Activated naive CD4-positive, alpha-beta T cell treated with anti-CD3 and anti-CD28 coated beads, Interleukin-2, amount 50 U/mL, for 72 hours (primary cell): ENCODE results near the gene HIPK2. TPM values are rescaled to one million over a fixed set of nuclear protein-coding genes. Genes with fewer than 3 reads are reported as not detected.

Experiments
- ATAC-seq, 2 donors: fragments of 150-1000 bp; cut with Tn5 transposase; 2 replicates each; pipeline ENCODE4 v1.10.0; 2021; ENCODE audit warnings: mild to moderate bottlenecking in 2 of 2, moderate library complexity in 2 of 2
- DNase-seq, 2 donors: peaks; one replicate each; pipeline ENCODE4 v3.0.0; 2021 to 2022; ENCODE audit warnings: low spot score in 2 of 2
- H3K27ac Mint-ChIP-seq, 2 donors: one replicate each; pipeline ENCODE4 v1.8.0; 2022; ENCODE audit warnings: mild to moderate bottlenecking in 2 of 2, mixed read lengths in 2 of 2
- H3K36me3 Mint-ChIP-seq, 2 donors: one replicate each; pipeline ENCODE4 v1.8.0; 2022; ENCODE audit warnings: mixed read lengths in 2 of 2
- H3K9me3 Mint-ChIP-seq, 2 donors: one replicate each; pipeline ENCODE4 v1.8.0; 2022; ENCODE audit warnings: mixed read lengths in 2 of 2
- total RNA-seq, 2 donors: library from RNA; stranded (reverse); gene quantifications; one replicate each; pipeline ENCODE4 v1.2.3, GENCODE V29; 2022

HIPK2 gene
- total RNA-seq, 2 donors from 2014 or later = 12.8 to 20.9 TPM

DNA sequence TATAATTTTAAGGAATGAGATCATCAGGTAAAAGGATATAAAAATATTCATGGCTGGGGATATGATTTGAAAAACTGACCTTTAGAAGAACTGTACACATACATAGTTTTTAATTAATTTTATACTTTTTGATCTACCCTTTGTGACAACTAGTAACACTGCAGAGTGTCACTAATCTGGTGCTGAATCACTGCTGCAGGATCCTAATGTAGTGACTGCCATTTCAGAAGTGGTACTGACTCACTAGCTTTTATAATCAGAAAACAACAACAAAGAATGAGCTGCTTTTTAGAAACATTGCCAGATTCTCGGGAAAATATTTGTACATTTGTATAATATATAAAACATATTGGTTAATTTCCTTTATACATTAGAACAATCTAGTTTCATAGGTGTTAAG is 110.4 kb downstream of the HIPK2 start:
- Mint-ChIP-seq H3K36me3 (peaks cover 0 to 5% of the 10 kb centered on the region in 2 donors), H3K9me3 (peaks cover 0 to 8% of the 10 kb centered on the region in 2 donors), H3K27ac (no peak overlapping the region)
- ATAC-seq = no peak
- no peak for DNase-seq

DNA sequence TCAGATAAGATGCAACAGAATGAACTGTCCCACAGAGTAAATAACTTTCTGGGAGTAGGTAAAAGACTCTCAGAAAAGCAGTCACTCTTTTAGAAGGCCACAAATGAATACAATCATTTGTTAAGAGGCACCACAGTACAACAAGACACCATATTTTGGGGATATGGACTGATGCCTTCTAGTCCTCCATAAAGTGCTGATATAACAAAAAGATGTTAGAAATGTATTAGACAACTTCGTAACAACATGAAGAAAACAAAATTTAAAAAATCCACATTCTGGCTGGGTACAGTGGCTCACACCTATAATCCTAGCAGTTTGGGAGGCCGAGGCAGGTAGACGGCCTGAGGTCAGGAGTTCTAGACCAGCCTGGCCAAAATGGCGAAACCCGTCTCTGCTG is 111.3 kb downstream of the HIPK2 start:
- DNase-seq (no peak), ATAC-seq (no peak)
- Mint-ChIP-seq H3K36me3 (peaks cover 0 to 5% of the 10 kb centered on the region in 2 donors), H3K9me3 (peaks cover 0 to 8% of the 10 kb centered on the region in 2 donors), H3K27ac (no peak overlapping the region)

DNA sequence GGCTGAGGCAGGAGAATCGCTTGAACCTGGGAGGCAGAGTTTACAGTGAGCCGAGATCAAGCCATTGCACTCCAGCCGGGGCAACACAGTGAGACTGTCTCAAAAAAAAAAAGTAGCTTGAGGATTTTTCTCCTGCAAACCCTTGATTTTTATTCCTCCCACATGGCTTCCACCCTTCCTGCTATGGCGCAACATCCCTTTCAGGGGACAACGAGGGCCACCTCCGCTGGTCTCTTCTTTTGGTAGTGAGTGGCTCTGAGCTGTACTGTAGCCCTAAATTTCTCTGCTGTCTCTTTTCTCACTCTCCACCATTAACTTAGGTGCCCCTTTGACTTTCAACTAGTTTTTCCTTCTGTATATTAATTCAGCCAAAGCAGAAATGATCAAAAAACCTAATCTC is 113.4 kb downstream of the HIPK2 start:
- DNase-seq = no peak
- Mint-ChIP-seq H3K27ac (no peak overlapping the region), H3K36me3 (peaks cover 0 to 5% of the 10 kb centered on the region in 2 donors), H3K9me3 (peaks cover 0 to 8% of the 10 kb centered on the region in 2 donors)
- ATAC-seq = no peak

DNA sequence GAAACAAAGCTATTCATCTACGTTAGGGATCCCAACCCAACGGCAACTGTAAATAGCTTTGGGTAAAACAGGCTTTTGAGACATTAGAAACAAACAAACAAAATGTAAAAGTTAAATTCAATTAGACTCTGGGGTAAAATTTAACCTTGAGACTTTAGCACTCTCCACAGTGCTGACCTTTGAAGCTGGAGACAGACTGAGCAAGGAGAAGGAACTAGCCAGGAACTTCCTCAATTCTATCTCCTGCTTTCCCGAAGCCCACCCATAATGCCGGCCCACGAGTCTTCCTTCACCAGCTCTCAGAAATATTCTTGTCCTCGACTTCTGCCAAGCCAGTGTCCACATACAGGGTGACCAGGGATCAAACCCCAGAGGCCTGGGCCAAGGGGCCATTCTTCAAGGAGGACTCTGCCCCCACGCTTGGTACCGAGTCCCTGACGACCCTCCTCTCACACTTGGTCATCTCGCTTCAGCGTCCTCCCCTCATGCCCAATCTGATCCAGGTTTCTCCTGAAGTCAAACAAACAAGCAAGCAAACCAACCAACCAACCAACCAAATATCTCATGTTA is 114.1 kb downstream of the HIPK2 start:
- DNase-seq (no peak), ATAC-seq (no peak)
- Mint-ChIP-seq H3K27ac (no peak overlapping the region), H3K9me3 (peaks cover 0 to 8% of the 10 kb centered on the region in 2 donors), H3K36me3 (no peaks in the 10 kb centered on the region)

DNA sequence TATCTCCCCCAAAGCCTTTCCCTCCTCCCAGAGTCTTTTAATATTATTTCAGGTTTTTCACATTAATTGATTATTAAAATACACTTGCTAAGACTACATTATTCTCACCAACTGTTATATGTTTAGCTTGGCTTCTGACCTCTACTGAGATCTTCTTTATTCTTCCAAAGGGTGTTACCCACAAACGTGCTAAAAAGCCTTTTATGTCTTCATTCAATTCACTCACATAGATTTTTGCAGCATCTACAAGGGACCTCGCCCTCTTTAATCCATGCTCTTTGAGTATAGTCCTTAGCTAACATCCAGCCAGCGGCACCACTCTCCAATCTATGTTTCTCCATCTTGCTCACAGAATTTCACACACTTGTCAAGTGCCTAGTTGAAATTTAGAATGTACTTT is 115.9 kb downstream of the HIPK2 start:
- H3K36me3 Mint-ChIP-seq = no peaks in the 10 kb centered on the region
- no peak overlapping the region for H3K27ac Mint-ChIP-seq

DNA sequence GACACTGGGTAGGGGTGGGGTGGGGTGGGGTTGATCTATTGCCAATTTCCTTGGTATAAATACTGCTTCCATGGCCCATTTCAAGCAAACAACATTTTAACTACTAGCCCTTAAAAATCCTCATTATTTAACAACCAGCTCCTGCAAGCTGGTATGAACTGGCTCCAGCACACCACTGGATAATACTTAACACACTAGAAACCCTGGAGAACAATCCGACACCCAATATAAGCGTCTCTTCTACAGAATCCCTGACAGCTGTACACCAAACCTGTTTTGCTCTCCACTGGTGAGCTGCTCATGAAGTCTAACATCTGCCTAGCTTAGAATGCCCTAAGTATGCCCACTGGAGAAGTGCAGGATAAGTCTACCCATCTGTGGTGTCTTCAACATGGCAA is 116.8 kb downstream of the HIPK2 start:
- Mint-ChIP-seq H3K9me3 (peaks cover 0 to 6% of the 10 kb centered on the region in 2 donors), H3K36me3 (no peaks in the 10 kb centered on the region), H3K27ac (no peak overlapping the region)
- no peak for DNase-seq
- ATAC-seq = no peak

More for the DNA sequence above, 115.9 kb downstream of the HIPK2 start:
- ATAC-seq = no peak
- no peak for DNase-seq
- H3K9me3 Mint-ChIP-seq = peaks cover 0 to 8% of the 10 kb centered on the region in 2 donors

DNA sequence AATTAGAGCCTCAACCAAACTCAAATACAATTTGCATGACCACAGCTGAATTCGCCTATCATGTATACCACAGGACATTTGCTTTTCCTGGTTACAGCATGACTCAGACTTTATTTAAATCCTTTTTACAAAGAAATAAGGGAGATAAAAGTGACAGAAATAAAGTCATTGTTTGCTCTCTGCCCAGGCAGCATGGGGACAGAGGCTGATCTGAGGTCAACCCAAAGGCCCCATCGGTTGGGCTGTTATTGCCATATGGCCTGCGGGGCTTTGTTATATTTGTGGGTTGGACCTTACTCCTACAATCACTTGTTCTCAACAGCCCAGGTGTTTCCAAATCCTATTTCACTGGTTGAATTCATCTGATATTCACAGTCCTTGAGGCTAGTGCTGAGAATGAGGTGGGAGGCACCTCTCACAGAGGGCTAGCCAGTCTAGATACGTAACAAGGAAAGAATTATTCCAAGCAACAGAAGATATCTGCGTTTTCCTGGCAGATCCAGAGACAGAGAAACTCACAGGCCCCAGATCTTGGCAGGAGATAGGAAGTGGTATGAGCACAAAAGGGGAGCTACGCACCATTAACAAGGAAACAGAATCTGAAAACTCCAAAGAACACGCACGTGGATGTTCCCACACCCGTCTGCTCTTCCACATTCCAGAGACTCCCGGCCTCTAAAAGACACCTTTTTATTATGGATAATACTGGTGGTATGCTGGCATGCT is 117.3 kb downstream of the HIPK2 start:
- no peak for ATAC-seq
- Mint-ChIP-seq H3K9me3 (peaks cover 0 to under 1% of the 10 kb centered on the region in 2 donors), H3K36me3 (no peaks in the 10 kb centered on the region), H3K27ac (no peak overlapping the region)
- no peak for DNase-seq

DNA sequence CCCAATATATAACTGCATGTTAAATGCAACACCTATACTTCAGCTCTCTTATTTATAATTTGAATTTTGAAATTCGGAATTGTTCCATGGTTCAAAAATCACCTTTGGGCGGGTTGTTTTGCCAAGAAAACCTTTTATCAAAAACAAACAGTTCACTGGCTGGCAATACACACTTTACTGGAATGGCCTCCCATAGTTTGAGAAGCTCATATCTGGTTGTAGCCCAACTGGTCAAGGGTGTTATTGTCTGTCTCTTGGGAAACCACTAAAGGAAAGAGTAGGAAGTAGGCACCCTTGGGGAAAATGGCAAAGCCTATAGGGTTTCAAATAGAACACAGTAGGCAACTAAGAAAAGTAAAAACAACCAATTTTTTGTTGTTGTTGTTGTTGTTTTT is 117.9 kb downstream of the HIPK2 start:
- H3K27ac Mint-ChIP-seq = no peak overlapping the region
- H3K9me3 Mint-ChIP-seq = no peaks in the 10 kb centered on the region
- DNase-seq (no peak), ATAC-seq (no peak)
- no peaks in the 10 kb centered on the region for H3K36me3 Mint-ChIP-seq

DNA sequence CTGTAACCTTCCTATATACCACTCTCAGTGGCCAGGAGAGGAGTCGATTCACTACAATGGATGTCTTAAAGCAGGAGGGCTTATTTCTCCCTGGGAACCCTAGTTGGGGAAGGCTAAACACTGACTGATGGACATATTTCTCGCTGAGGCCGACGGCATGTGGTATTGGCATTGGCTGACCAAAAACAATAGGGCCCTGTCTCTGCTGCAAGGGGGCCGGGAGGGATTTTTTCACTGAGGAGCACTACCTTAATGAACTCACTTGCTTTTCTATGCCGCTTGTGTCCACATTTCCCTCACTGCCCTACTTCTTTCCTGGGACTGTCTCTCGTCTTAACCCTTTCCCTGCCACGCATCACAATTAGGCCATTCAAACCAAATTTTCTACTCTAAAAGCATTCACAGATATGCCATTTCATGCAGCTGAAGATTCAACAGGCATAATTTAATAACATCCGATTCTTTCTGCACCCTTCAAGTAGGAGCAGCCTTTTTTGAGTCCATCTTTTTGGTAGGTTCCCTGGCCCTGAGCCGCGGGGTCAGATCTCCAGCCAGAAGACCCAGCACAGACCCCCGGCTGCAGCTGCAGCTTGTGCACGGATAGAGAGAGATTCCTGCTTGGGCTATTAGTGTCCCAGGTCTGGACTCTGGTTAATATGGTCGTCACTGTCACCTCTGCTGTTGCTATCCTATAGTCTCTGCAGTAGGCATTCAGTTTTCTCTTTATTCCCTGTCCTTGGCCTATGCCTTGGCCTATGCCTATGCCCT is 118.7 kb downstream of the HIPK2 start:
- no peaks in the 10 kb centered on the region for H3K36me3 Mint-ChIP-seq
- H3K9me3 Mint-ChIP-seq = no peaks in the 10 kb centered on the region
- H3K27ac Mint-ChIP-seq = no peak overlapping the region
- no peak for ATAC-seq
- no peak for DNase-seq

DNA sequence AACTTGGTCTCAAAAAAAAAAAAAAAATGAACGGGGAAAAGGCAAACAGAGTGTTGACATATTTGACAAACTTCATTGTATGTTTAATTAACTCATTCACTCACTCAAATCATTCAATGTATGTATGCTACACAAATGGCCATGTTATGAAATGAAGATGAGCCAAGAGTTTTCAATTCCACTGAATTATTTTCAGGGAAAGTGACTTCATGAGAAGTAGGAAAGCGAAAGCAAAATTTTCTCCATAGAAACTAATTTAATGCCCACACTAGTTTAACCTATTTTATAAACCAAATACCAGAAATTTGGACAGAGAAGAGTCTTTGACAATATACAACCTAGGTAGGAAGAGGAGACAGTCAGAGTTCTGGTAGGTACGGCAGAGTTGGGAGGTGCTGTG is 119.5 kb downstream of the HIPK2 start:
- Mint-ChIP-seq H3K36me3 (no peaks in the 10 kb centered on the region), H3K27ac (peak overlapping the region in 1 of 2 donors; percentile 28), H3K9me3 (no peaks in the 10 kb centered on the region)
- ATAC-seq = no peak
- no peak for DNase-seq

DNA sequence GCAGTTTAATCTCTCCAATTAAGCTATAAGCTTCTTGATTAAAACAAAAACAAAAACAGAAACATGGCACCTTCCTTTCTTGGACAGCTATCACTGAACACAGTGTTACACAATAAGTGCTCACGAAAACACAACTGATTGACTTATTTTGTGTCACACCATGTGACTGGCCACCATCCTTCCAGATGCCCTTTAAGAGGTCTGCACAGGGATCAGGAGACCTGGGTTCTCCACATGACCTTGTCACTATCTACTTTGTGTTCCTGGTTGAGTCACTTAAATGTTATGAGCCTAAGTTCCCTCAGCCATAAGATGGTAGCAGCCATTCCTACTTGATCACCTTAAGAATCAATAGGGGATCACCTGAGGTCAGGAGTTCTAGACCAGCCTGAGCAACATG is 120.1 kb downstream of the HIPK2 start:
- no peaks in the 10 kb centered on the region for H3K36me3 Mint-ChIP-seq
- H3K9me3 Mint-ChIP-seq = no peaks in the 10 kb centered on the region
- ATAC-seq (peak in 1 of 2 donors; percentile 53), DNase-seq (no peak)
- H3K27ac Mint-ChIP-seq = peak overlapping the region in 1 of 2 donors; percentile 28

DNA sequence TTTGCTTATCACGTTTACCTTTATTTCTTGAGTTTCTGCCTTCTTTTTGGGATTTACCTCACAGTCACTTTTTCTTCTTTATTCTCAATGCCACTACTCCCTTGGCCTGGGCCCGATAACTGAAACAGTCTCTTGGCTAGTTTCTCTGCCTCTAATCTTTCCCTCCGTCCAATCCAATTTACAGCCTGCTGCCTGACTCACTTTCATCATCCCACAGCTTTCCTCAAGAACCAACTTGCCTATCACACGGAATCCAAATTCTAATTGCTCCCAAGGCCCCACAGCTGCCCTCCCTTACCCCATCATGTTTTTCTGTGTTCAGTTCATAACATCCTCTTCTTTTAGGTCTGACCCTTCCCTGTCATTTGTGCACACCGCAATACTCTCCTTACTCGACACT is 121.4 kb downstream of the HIPK2 start:
- DNase-seq (no peak), ATAC-seq (no peak)
- H3K9me3 Mint-ChIP-seq = no peaks in the 10 kb centered on the region
- no peaks in the 10 kb centered on the region for H3K36me3 Mint-ChIP-seq
- H3K27ac Mint-ChIP-seq = no peak overlapping the region

DNA sequence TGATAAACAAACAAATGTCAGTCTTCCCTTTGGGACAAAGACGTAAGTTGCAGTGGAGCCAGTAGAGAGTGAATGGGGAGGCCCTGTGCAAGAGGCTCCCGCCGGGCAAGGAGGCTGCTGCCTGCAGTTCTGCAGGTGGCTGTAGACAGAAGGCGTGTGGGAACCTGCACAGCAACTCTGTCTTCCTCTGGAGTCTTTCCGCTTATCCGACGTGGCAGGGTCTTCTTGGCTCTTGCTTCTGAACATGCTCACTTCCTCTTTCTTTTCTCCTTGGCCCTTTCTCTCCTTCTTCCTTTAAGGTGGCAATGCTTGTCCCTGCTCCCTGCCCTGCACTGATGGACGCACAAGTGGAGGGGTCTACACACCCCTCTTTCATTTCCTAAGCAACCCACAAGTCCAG is 122.5 kb downstream of the HIPK2 start:
- H3K36me3 Mint-ChIP-seq = no peaks in the 10 kb centered on the region
- DNase-seq (no peak), ATAC-seq (no peak)
- H3K27ac Mint-ChIP-seq = peak overlapping the region in 1 of 2 donors; percentile 17
- no peaks in the 10 kb centered on the region for H3K9me3 Mint-ChIP-seq

DNA sequence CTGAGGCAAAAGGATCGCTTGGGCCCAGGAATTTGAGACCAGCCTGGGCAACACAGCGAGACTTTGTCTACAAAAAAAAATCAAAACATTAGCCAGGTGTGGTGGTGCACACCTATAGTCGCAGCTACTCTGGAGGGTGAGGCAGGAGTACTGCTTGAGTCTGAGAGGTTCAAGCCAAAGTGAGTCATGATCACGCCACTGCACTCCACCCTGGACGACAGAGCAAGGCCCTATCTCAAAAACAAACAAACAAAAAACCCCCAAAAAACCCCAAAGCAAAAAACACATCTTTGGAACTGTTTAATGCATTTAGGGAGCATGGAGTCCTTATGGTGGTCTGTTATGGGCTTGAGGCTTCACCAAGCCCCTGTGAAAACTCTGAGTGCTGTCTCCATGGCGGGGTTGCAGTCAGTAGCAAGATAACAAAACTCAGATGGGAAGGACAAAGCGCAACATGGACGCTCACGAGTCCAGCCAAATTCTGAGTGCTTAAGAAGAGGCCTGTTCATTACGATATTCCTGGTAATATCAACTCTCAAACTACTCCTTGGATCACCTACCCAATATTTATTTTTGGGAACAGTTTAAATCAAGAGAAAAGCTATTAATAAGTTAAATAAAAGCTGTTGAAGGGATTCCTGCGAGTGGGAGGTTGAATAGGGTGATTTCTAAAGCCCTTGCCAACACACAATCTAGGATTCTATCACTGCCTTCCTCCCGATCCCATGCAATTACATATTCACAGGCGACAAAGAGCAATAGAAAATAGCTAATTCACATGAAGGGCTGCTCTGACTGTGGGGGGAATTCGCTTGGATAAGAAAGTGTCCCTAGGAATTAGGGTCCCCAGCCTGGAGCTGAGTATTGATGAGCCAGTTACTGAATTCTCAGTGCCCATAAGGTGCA is 123.3 kb downstream of the HIPK2 start:
- peak overlapping the region in 1 of 2 donors; percentile 17 for H3K27ac Mint-ChIP-seq
- ATAC-seq (no peak), DNase-seq (no peak)
- no peaks in the 10 kb centered on the region for H3K9me3 Mint-ChIP-seq
- no peaks in the 10 kb centered on the region for H3K36me3 Mint-ChIP-seq

DNA sequence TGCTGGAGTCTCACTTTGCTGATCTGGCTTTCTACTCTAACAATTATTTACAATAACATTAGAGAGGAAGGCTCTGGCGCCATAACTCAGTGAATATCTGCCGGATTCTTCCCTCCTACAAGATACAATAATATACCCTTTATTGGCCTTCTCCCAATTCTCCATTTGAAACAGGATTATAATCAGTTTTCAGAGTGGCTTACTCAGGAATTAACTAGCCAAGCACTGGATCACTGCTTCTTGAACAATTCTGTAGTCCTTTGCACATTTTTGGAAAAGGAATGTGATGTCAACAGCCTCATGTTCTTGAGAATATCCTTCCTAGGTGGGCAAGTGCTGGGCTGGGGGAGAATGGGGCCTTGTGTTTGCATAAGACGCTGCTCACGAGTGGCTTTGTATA is 125.9 kb downstream of the HIPK2 start:
- Mint-ChIP-seq H3K27ac (no peak overlapping the region), H3K9me3 (no peaks in the 10 kb centered on the region)

DNA sequence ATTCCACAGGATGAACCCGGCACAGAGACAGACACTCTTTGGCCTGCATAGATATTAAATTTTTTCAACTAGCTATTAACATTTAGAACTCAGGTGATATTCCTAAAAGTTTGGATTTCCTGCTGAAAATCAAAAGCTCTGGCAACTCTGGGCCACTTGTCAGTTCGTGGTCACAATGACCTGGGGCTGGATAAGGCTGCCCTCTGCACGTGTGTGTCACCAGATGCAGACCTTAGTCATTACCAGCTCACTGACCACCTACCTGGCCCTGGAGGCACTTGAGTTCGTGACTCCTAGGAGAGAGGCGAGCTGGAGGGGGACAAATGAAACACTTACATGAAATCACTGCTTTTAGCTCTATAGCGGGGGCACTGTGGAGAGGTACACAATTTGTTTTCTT is 126.5 kb downstream of the HIPK2 start:
- no peaks in the 10 kb centered on the region for H3K36me3 Mint-ChIP-seq
- no peak for ATAC-seq
- no peak overlapping the region for H3K27ac Mint-ChIP-seq
- no peak for DNase-seq
- H3K9me3 Mint-ChIP-seq = no peaks in the 10 kb centered on the region

More for the DNA sequence above, 125.9 kb downstream of the HIPK2 start:
- H3K36me3 Mint-ChIP-seq = no peaks in the 10 kb centered on the region
- DNase-seq (no peak), ATAC-seq (no peak)
